IPS-15b (cell line): ENCODE measurements around the gene DLGAP1.

Experiments
- H3K27me3 ChIP-seq: one replicate; pipeline ENCODE4 v1.6.1; 2013; ENCODE audit warnings: low read length; ENCODE audit not compliant: control insufficient read depth, insufficient read depth
- H3K36me3 ChIP-seq: one replicate; pipeline ENCODE4 v1.6.1; 2013; ENCODE audit warnings: low read length; ENCODE audit not compliant: control insufficient read depth, insufficient read depth
- H3K4me1 ChIP-seq: one replicate; pipeline ENCODE4 v1.6.1; 2013; ENCODE audit warnings: mild to moderate bottlenecking, low read length; ENCODE audit not compliant: control insufficient read depth, insufficient read depth
- H3K4me3 ChIP-seq: one replicate; pipeline ENCODE4 v1.5.1; 2013; ENCODE audit warnings: low read depth, low read length
- H3K9ac ChIP-seq: one replicate; pipeline ENCODE4 v1.6.1; 2013; ENCODE audit warnings: low read depth, mild to moderate bottlenecking, low read length
- H3K9me3 ChIP-seq: one replicate; pipeline ENCODE4 v1.6.1; 2013; ENCODE audit warnings: mild to moderate bottlenecking, low read length; ENCODE audit not compliant: control insufficient read depth, insufficient read depth

The DLGAP1 gene

DNA sequence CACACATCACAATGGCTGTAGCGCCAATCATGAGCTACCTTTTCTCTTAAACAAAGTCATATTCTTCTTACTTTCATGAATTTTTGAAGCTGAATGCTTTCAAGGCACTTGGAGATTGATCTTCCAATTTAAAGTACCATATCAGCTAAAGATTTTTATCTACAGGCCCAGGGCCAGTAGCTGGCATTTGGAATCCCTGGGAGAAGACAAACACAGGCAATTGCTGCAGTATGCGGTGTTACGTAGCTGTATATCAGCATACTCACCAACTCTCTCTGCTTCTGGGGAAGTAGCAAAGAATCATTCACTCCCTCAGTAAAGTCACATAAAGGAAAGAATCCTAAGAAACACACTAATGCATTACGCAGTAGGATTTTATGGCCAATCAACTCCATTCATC lies 202.3 kb downstream of the DLGAP1 start:
- Histone ChIP-seq H3K9me3 (no peaks in the 10 kb centered on the region), H3K9ac (no peak overlapping the region), H3K36me3 (no peaks in the 10 kb centered on the region), H3K27me3 (no peaks in the 10 kb centered on the region), H3K4me1 (peaks cover 4% of the 10 kb centered on the region), H3K4me3 (no peak overlapping the region)

DNA sequence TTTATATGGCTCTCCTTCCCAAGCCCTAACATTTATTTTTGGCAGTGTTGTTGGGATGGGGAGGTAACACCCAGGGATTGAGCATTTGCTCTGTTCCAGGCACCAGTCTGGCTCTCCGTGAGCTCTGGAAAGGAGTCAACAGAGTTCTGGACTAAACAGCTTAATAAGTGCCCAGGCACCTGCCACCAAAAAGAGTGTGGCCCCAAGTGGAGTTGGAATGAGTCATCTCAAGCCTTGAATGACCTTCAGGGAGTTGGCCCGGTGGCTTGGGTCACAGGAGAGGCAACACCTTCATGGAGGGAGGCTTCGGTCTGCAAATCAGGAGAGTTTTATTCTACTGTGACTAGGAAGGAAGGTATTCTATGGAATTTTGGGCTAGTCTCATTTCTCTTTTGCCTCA lies 203.2 kb downstream of the DLGAP1 start:
- H3K27me3 ChIP-seq, result no peaks in the 10 kb centered on the region
- peaks cover 4% of the 10 kb centered on the region for H3K4me1 ChIP-seq
- H3K36me3 ChIP-seq, result no peaks in the 10 kb centered on the region
- H3K9ac ChIP-seq, result no peak overlapping the region
- H3K9me3 ChIP-seq, result no peaks in the 10 kb centered on the region
- no peak overlapping the region for H3K4me3 ChIP-seq

GRCh38 chr18:4251206-4251605 lies 203.9 kb downstream of the DLGAP1 start:
- Histone ChIP-seq H3K36me3 (no peaks in the 10 kb centered on the region), H3K4me3 (no peak overlapping the region), H3K4me1 (peaks cover 4% of the 10 kb centered on the region), H3K27me3 (no peaks in the 10 kb centered on the region), H3K9me3 (no peaks in the 10 kb centered on the region), H3K9ac (no peak overlapping the region)

- Histone ChIP-seq H3K9ac (no peak overlapping the region), H3K27me3 (no peaks in the 10 kb centered on the region), H3K9me3 (no peaks in the 10 kb centered on the region), H3K4me1 (peaks cover 4% of the 10 kb centered on the region), H3K36me3 (no peaks in the 10 kb centered on the region), H3K4me3 (no peak overlapping the region)
Measured at GRCh38 chr18:4250141-4250540, 205.0 kb downstream of the DLGAP1 start.

GRCh38 chr18:4248686-4249085 lies 206.4 kb downstream of the DLGAP1 start:
- H3K9me3 ChIP-seq, result no peaks in the 10 kb centered on the region
- no peaks in the 10 kb centered on the region for H3K27me3 ChIP-seq
- H3K4me3 ChIP-seq, result no peak overlapping the region
- H3K4me1 ChIP-seq, result no peaks in the 10 kb centered on the region
- no peak overlapping the region for H3K9ac ChIP-seq
- H3K36me3 ChIP-seq, result no peaks in the 10 kb centered on the region

DNA sequence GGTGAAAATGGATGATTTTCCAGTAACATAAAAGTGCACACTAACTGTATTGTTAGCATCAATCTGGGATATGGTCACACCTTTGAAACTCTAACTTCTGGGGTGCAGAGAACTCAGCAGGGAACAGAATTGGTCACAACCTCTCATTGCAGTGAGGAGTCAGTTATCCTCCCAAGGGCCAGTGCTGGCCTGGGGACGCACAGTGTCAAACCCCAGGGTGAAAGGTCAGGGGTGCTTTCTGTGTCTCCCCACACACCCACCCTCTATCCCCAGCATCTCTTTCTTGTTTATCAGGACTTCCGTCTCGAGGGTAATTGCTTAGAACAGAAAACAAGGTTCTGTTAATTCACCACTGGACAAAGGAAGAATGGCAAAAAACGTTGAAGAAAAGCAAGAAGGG lies 208.7 kb downstream of the DLGAP1 start:
- Histone ChIP-seq H3K27me3 (peaks cover 2% of the 10 kb centered on the region), H3K4me3 (no peak overlapping the region), H3K36me3 (no peaks in the 10 kb centered on the region), H3K4me1 (peaks cover 9% of the 10 kb centered on the region), H3K9ac (no peak overlapping the region), H3K9me3 (no peaks in the 10 kb centered on the region)

GRCh38 chr18:4245456-4245855 lies 209.7 kb downstream of the DLGAP1 start:
- no peaks in the 10 kb centered on the region for H3K36me3 ChIP-seq
- peaks cover 14% of the 10 kb centered on the region for H3K4me1 ChIP-seq
- no peaks in the 10 kb centered on the region for H3K9me3 ChIP-seq
- no peak overlapping the region for H3K4me3 ChIP-seq
- peaks cover 4% of the 10 kb centered on the region for H3K27me3 ChIP-seq
- H3K9ac ChIP-seq, result no peak overlapping the region

- H3K27me3 ChIP-seq, result peaks cover 12% of the 10 kb centered on the region
- no peak overlapping the region for H3K9ac ChIP-seq
Measured at GRCh38 chr18:4242431-4243161, 212.5 kb downstream of the DLGAP1 start.

DNA sequence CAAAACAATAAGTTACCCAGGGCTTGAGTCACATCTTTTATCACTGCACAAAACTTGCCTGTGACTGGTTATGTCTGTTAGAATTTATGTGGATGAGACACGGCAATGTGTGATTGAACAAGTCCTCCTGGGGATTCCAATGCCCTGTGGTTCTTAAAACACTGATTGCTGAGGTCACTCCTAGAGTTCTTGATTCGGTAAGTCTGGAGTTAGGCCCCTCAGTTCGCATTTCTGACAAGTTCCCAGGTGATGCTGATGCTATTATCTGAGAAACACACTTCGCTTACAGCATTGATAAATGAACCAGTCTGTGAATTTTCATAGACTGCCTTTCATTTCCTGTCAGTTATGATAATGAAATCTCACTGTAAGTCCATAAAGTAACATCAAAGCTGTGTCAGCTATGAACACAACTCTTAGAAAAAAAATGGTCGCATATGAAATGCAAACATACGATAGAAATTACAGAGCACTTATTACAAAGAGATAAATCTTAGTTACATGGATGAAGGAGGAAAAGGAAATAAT lies 214.0 kb downstream of the DLGAP1 start:
- Histone ChIP-seq H3K9me3 (no peaks in the 10 kb centered on the region), H3K9ac (no peak overlapping the region), H3K4me3 (no peak overlapping the region), H3K27me3 (peaks cover 12% of the 10 kb centered on the region), H3K36me3 (no peaks in the 10 kb centered on the region), H3K4me1 (peaks cover 44% of the 10 kb centered on the region)

More at GRCh38 chr18:4242431-4243161, 212.5 kb downstream of the DLGAP1 start:
- Histone ChIP-seq H3K36me3 (no peaks in the 10 kb centered on the region), H3K4me1 (peaks cover 30% of the 10 kb centered on the region), H3K4me3 (no peak overlapping the region), H3K9me3 (no peaks in the 10 kb centered on the region)

GRCh38 chr18:4238966-4239365 lies 216.1 kb downstream of the DLGAP1 start:
- no peaks in the 10 kb centered on the region for H3K36me3 ChIP-seq
- no peak overlapping the region for H3K9ac ChIP-seq
- H3K4me1 ChIP-seq, result peaks cover 56% of the 10 kb centered on the region
- peaks cover 12% of the 10 kb centered on the region for H3K27me3 ChIP-seq
- no peak overlapping the region for H3K4me3 ChIP-seq
- H3K9me3 ChIP-seq, result no peaks in the 10 kb centered on the region

DNA sequence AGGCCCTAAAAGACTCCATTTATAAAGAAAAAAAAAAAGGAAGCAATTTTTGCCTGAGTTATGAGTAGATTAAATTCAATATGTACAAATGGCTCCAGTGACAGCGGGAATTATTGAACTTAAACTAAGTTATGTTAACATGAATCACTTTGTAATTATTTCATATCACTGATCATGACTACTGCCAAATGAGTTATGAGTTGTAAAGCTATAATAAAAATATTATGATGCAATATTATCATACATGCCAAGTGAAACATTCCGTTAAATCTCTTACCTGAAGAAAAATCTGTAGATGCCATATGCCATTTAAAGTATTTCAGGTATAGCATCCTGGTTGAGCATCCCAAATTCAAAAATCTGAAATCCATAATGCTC lies 217.5 kb downstream of the DLGAP1 start:
- H3K4me3 ChIP-seq, result no peak overlapping the region
- no peaks in the 10 kb centered on the region for H3K9me3 ChIP-seq
- H3K36me3 ChIP-seq, result no peaks in the 10 kb centered on the region
- H3K27me3 ChIP-seq, result peaks cover 12% of the 10 kb centered on the region
- H3K4me1 ChIP-seq, result peaks cover 65% of the 10 kb centered on the region
- no peak overlapping the region for H3K9ac ChIP-seq

GRCh38 chr18:4236940-4237663 lies 218.0 kb downstream of the DLGAP1 start:
- Histone ChIP-seq H3K9ac (no peak overlapping the region), H3K4me1 (peaks cover 66% of the 10 kb centered on the region), H3K4me3 (no peak overlapping the region), H3K27me3 (peaks cover 12% of the 10 kb centered on the region), H3K9me3 (no peaks in the 10 kb centered on the region), H3K36me3 (no peaks in the 10 kb centered on the region)
